Hypothalamus (tissue), 51 donors: ENCODE measurements around the gene KCNF1.

Experiments used
- DNase-seq, 51 donors: peaks; one replicate each; lab custom pipeline; 2025; lab: John Stamatoyannopoulos, UW

Gene KCNF1

DNA sequence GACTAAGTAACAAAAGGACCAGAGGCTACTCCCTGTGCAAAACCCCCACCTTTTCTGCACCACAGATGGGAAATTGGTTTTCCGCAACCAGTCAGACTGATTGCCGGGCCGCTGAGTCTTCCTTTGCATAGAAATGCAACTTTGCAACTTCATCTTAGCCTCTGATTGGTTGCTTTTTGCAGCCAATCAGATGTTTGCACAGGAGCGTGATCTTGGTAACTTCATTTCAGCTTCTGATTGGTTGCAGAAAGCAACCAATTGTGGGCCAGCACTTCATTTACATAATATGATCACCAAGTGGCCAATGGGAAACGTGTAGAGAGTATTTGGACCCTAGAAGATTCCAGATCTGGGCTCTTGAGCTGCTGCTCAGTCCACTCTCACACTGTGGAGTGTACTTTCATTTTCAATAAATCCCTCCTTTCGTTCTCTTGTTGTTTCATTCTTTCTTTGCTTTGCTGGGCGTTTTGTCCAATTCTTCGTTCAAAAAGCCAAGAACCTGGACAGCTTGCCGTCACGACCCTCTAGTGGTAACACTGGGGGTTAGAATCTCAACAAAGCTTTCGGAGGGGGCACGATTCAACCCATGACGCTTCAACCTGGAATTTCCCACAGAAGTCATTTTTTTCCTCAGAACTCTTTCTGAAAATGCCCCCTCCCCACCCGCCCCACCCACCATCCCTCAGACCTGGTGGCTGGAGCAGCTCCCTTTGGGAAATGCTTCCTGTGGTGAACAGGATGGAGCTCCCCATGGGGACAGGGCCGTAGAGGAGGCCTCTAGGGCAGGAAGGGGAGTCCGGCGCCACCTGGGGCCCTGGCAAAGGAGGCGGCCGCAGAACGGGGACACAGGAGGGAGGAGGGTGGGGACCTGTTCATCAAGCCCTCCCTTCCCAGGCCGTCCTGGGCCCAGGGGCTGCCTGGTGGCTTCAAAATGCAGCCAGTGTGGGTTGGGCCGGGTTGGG, 31.8 kb upstream of the KCNF1 start:
- DNase-seq: no peak

DNA sequence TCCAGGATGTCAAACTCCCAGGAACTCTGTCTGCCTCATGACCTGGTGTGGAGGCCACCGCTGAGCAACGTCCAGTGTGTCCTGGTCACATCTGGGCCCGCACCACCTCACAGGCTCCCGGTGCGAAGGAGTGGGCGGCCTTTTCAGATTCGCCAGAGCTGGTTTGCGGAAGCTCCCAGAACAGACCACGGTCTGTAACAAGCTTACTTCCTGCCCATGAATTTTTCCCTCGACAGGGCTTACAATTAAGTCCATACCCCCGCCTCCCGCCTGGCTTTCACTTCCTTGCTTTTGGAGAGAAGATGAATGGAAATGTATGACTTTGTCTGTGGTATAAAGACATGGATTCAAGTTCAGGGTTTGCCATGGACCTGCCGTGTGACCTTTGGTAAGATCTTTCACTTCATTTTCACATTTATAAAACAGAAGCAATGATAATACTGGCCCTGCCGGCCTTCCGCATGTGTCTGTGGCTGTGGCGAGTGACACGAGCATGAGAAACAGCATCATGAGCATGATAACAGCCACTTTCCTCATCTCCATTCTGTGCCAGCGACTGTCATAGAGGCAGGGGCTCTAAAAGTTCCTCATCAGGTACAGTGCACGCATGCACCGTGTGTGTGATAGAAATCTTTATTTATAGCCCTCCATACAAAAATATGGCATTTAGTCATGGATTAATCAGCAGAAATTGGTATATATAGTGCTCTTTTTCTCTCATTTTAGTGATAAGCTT, 31.0 kb upstream of the KCNF1 start:
- no peak for DNase-seq

DNA sequence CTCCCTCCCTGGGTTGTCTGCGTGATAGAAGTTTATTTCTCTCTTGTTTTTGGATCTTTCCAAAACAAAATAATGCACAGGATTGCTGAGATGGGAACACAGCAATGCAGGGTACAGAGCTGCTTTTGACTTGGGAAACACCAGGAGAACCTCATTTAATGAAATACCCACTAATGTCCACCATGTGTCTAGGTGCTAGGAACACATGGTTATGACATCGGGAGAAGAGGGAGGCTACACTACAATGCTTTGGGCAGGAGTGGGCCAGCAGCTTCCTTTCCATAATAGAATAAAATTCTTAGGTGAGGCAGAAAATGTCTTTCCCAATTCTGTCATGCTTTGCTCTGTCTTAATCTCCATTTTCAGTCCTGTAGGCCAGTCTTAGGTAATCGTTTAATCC, 29.2 kb upstream of the KCNF1 start:
- no peak for DNase-seq

DNA sequence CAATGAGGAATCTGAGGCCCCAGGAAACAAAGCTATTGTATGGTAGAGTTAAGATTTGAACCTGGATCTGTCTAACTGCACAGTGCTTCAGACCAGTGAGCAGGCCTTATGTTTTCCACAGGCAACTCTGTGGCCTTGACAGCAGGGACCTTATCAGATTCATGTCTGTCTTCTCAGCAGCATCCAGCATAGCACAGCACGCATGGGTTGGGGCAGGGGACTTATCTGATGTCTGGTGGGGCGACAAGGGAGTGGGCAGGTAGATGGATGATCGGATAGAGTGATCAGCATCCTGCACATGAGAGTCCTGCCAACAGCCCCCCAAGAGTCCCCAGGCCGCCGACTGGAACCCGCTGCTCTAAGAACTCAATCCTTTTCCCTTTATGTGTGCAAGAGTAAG, 28.7 kb upstream of the KCNF1 start:
- DNase-seq: no peak

DNA sequence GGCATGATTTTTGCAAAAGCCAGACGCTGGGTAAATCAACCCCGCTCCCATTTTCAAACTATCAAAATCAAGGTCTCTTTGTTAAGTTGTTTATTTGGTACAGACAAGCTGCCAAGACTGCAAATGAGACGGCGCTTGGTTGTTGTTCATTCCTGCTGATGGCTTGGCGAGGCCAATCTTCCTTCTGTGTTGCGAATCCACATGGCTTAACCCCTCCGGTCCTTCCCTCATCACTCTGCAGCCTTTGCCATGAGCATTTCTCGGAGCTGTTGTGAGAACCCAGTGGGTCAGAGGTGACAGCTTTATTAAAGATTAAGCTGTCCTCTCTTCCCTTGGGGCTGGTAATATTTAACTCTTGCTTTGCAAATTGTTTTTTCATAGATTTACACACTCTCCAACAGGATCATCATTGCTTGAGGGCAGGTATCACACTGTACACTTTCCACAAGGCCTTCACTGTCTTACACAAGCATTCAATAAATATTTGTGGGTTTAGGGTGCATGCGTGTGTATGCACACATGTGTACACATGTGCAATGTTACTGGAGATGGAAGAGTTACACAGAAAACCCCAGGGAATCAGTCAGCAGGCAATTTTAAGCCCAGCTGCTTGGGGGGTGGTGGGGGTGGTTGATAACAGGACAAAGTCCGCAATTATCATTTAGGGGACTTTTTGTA, 27.8 kb upstream of the KCNF1 start:
- DNase-seq: peak in 17 of 51 donors; percentile 11 to 65 (median 40)

DNA sequence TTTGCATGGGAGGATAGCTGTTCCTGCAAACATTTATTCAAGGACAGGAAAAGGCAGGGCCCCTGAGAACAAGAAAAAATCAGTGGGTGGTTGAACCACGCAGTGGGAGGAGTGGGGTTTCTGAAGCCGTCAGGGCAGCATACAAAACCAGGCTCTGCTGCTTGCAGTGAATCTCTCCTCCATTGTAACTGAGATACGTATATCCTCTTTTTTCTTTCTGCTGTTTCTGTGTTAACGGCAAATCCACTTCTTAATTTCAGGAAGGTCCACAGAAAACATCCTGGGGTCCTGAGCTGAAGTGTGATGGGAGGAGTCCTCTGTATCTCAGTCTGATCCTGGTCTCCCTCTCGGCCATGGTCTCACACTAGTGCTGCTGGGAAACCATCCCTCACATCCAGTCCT, 27.2 kb upstream of the KCNF1 start:
- peak in 1 of 51 donors; percentile 51 for DNase-seq

DNA sequence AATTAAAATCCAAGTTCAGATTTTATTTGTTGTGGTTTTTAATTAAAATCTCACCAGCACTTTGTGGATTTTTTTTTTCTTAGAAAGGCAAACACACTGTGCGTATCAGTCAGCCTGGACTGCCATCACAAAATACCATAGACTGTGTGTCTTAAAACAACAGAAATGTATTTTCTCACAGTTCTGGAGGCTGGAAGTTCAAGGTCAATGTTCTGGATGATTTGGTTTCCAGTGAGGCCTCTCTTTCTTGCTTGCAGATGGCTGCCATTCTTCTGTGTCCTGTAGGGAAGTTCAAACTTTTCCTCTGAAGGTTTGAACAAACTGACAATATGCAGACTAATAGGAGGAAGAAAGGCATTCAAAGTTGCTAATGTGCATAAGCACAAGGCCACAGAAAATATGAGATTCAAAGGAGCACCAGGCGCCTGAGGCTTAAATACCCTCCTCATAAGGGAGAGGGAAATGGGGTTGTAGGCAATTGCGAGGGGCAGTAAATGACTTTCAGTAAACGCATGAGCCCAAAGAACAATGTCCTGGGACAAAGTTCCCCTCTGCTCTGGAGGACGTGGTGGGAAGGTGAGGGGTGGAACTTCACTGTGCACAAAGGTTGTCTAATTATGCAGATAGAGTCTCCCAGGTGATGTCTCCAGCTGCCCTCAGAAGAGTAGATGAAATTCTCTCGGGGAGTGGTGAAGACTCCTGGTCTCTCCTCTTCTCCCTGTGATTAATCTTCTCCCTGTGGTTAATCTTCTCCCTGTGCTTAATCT, 26.5 kb upstream of the KCNF1 start:
- DNase-seq: no peak

DNA sequence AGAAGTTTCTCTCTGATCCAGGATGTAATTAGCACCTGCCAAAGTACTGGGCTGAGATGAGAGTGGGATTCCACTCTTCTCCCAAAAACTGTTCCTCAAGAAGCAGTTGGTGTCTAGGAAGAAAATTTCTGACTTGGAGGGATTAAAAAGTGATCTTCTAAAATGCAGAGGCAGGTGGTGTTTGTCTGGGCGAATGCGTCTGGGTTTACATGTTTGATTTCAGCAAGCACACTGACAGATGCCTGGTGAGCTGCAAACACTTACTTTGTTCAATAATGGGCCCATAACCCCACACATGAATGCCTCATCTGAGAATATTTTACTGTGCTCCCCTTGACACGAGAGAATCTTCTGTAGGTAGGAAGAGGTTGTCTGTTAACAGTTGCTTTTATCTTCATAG, 24.3 kb upstream of the KCNF1 start:
- no peak for DNase-seq

DNA sequence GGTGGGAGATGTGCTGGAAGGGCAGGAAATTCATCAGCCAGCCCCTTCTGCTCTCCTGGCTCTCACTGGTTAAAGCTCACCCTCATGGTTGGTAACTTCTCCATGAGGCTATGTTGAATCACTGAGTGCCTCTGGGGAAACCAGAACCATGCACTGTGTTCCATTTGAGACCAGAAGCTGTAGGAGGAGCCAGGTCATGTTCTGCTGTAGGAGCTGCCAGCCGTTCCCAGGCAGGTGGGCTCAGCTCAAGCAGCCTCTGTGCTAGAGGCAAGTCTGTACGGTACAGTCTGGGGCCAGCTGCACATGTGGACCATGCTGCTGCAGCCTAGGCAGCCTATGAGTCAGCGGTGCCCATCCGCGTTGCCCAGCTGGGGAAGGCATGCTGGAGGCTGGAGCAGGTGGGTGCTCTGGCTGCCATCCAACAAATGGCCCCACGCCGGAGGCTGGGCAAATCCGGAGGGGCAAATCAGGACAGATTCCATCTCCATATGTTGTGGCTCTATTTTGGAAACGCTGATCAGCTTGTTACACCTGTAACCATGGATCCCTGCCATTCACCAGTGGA, 22.0 kb upstream of the KCNF1 start:
- peak in 4 of 51 donors; percentile 17 to 71 (median 20) for DNase-seq

DNA sequence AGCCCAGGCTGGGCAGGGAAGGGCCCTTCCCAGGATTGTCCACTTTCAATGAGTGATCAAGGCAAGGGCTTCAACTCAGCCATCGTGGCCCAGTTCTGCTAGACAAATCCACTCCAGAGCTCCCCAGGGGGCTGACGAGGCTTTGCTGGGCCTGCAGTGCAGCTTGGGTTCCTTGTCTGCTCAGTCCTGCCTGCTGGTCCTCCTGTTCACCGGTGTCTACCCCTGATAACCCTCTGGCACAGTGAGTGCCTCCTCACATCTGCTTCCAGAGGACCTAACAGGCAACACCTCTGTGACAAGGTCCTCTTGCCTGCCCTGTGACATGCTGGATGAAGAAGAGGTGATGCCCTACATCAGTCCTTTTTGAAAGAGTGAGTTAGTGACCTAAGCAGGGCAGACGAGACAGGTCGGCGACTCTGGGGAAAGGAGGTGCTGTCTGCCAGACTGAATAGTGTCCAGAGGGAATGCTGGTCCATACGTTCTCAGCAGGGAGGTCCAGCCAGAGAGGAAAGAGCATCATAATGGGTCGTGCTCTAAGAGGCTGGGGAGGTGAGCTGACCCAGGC, 20.9 kb upstream of the KCNF1 start:
- DNase-seq: no peak

DNA sequence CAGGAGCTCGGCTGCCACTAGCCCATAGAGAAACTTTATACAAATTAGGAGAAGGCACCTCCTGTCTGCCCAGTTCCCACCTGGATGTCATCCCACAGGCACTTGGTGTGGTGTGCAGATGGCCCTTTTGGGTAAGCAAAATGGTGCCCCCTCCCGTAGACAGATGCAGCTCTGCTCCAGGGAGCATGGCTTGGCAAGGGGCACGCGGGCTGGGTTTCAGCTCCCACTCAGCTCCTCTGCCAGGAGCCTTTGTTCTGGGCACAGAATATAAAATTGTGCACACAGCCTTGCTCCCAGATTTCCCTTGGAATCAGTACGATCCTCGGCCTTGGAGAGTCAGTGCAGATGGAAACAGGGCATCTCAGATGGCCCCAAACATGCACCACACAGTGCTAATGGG, 20.3 kb upstream of the KCNF1 start:
- peak in 2 of 51 donors; percentile 12 to 31 for DNase-seq

DNA sequence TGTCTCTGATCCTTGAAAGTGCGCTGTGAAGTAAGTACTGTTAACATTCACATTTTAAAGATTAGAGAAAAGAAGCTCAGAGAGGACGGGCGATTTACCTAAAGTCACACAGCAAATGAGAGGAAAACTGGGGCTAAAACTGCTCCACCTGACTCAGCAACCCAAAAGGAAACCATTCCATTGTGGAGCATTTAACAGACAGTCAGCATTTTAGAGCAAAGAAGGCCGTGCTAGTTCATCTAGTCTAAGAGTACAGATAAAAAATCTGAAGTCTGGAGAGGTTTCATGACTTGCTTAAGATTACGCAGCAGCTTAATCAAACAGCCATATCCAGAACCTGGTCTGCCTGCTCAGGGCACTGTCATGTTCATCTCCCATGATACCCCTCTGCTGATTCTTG, 19.9 kb upstream of the KCNF1 start:
- no peak for DNase-seq

DNA sequence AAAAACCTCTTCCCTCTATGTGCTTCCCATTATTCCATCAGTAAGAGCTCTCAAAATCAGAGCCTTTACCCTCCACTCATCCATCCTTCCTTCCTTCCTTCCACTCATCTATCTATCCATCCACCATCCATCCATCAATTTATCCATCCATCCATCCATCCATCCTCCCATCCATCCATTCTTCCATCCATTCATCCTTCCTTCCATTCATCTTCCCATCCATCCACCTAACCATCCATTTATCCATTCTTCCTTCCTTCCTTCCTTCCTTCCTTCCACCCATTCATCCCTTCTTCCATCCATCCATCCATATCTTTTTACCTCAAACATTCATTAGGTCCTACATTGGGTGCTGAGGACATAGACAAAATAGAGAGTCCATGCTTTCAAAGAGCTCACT, 19.4 kb upstream of the KCNF1 start:
- no peak for DNase-seq

DNA sequence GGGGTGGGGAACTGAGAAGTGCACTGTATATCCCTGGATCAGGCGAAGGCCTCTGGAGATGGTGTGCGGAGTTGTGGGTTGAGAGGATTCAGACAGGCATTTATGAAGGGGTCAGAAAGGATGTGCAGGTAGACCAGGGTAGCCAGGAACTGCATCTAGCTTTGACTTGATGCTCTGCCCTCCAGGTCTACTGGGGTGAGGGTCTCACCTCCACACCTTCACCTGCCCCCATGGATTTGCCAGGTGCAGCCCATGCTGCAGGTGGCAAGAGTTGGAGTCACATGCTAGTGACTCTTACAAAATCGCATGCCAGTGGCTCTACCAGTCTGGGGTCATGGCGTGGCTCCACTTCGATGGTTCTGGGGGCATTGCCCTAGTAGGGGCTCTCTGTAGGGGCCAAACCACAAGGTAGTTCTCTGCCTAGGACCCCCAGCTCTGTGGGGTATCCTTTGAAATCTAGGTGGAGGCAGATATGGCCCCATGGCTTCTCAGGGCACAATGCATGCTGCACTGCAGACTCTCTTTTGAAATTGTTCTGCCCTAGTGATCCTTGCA, 18.9 kb upstream of the KCNF1 start:
- DNase-seq: no peak

DNA sequence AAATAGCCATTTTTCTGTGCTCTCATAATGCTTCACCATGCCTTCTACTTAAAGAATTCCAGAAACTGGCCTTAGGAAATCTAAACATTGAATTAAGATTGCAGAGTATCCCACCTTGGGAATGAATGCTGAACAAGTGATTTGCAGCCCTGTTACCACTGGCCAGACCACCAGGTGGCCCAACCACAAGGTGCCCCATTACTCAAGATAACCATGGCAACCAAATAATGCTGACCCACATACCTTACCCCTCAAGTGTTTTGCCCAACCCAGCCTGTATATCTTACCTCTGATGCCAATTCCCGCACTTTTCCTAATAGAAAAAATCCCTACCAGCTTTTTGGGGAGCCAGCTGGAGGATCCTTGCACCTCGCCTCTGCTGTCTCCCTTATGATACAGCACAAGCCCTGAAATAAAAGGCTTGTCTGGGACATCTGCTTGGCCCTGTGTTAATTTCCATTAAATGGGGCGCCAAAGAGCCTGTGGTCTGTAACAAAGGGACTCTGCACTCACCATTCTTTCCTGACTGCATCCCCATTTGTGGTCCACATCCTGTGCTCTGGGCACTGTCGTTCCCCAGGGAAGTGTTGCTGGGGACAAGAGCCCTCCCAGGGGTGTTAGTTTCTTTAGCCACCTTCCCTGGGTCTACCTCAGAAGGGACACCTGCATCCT, 17.3 kb upstream of the KCNF1 start:
- DNase-seq: no peak

DNA sequence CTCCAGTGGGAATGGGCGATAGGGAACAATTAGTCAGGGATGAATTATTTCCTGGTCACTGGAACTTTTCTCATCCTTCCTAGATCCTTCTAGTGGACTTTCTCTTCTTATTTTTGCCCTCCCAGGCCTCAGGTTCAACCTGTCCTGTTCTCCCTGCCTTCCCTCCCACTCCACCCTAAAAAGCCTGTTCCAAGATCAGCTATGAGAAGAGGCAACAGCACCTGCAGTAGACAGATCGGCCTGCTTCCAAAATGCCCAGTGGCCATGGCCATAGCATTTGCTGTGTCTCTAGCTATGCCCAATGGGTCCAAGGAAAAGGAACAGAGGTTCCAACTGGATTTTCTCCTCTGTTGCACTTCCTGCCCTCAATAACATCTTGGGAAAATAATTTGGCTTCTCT, 16.5 kb upstream of the KCNF1 start:
- no peak for DNase-seq

DNA sequence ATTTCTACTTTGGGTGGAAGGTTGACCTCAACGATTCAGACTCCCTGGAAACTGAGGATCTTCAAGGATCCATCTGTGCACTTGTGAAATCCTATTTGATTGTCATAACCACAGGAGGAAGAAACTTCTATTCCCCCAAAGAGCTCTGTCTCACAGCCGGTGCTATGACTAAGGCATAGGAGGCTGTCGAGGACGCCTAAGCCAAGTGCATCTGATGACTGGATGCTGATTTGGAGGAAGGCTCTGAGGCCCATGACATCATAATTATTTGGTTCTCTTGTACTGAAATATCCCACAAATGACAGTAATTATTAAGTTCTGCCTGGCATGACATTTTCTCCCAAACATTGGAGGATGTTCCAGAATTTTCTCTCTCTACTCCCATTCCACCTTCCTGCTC, 13.8 kb upstream of the KCNF1 start:
- DNase-seq: no peak

DNA sequence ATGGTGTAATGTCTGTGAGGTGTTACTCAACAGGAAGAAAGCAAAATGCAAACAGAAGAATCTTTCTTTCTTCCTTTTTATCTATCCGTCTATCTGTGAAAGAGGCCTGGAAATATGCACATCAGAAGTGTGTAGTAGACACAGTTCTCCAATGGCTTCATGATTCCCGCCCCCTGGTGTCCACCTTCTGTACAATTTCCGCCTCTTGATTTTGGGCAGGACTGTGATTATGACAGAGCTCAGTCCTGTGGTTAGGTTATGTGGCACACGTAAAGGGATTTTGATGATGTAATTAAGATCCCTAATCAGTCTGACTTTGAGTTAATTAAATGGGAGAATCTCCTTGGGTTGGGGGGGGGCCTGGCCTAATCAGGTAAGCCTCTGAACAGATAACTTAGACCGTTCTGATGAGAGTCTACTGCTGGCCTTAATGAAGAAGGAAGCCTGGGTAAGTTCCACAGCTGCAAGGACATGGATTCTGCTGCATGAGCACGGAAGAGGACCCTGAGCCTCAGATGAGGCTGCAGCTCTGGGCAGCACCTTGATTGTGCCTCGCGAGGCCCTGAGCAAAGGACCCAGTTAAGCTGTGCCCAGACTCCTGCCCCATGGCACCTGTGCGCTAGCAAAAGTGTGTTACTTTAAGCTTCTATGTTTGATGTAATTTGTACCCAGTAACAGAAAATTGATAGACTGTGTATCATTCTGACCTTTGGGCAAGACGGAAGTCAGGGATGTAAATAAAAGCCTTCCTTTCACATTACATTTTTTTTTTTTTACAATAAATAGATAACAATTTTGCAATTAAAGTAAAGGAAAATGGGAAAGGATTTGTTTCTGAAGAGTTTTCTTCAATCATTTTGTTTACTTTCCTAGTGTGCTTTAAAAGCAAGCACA, 11.3 kb upstream of the KCNF1 start:
- no peak for DNase-seq
